EL (cell line): ENCODE data around the gene RAPGEF5.

Experiments
- DNase-seq: peaks from one replicate; pipeline ENCODE4 v3.0.0-alpha.2; 2016

Gene RAPGEF5

GRCh38 chr7:22300839-22301238 lies 56.1 kb downstream of the RAPGEF5 start:
- DNase-seq = no peak

- DNase-seq = no peak
These were observed 60.0 kb downstream of the RAPGEF5 start for GRCh38 chr7:22296916-22297315.

GRCh38 chr7:22296265-22296566 lies 60.7 kb downstream of the RAPGEF5 start:
- DNase-seq = no peak

GRCh38 chr7:22295402-22296264 lies 61.3 kb downstream of the RAPGEF5 start:
- DNase-seq = no peak

GRCh38 chr7:22292531-22292930 lies 64.4 kb downstream of the RAPGEF5 start:
- DNase-seq = no peak

- no peak for DNase-seq
These were observed 65.0 kb downstream of the RAPGEF5 start for GRCh38 chr7:22291977-22292376.

GRCh38 chr7:22288202-22288601 lies 68.8 kb downstream of the RAPGEF5 start:
- DNase-seq = no peak

GRCh38 chr7:22287412-22287811 lies 69.5 kb downstream of the RAPGEF5 start:
- no peak for DNase-seq

GRCh38 chr7:22286436-22286835 lies 70.5 kb downstream of the RAPGEF5 start:
- DNase-seq = no peak

GRCh38 chr7:22281481-22281880 lies 75.5 kb downstream of the RAPGEF5 start:
- no peak for DNase-seq

GRCh38 chr7:22280031-22280430 lies 76.9 kb downstream of the RAPGEF5 start:
- DNase-seq = no peak

GRCh38 chr7:22278660-22279059 lies 78.3 kb downstream of the RAPGEF5 start:
- DNase-seq = no peak

GRCh38 chr7:22277375-22277774 lies 79.6 kb downstream of the RAPGEF5 start:
- DNase-seq = no peak

GRCh38 chr7:22275661-22276060 lies 81.3 kb downstream of the RAPGEF5 start:
- DNase-seq = no peak

GRCh38 chr7:22271311-22271710 lies 85.6 kb downstream of the RAPGEF5 start:
- no peak for DNase-seq

- DNase-seq = no peak
These were observed 86.6 kb downstream of the RAPGEF5 start for GRCh38 chr7:22270371-22270770.

GRCh38 chr7:22269963-22270362 lies 87.0 kb downstream of the RAPGEF5 start:
- no peak for DNase-seq

GRCh38 chr7:22268884-22269421 lies 88.0 kb downstream of the RAPGEF5 start:
- no peak for DNase-seq

GRCh38 chr7:22267930-22268615 lies 88.9 kb downstream of the RAPGEF5 start:
- DNase-seq = no peak

- DNase-seq = no peak
These were observed 94.4 kb downstream of the RAPGEF5 start for GRCh38 chr7:22262538-22262937.

GRCh38 chr7:22256541-22257096 lies 100.3 kb downstream of the RAPGEF5 start:
- DNase-seq = no peak

- no peak for DNase-seq
These were observed 101.1 kb downstream of the RAPGEF5 start for GRCh38 chr7:22255834-22256233.

- DNase-seq = no peak
These were observed 101.6 kb downstream of the RAPGEF5 start for GRCh38 chr7:22255342-22255741.
